ENCODE measurements around the gene MAVS.
"Not testable (repeated sequence)": the region's sequence is repeated elsewhere in the genome, so short reads cannot be mapped to it uniquely, and the experiment has no call there.

MAVS gene

DNA sequence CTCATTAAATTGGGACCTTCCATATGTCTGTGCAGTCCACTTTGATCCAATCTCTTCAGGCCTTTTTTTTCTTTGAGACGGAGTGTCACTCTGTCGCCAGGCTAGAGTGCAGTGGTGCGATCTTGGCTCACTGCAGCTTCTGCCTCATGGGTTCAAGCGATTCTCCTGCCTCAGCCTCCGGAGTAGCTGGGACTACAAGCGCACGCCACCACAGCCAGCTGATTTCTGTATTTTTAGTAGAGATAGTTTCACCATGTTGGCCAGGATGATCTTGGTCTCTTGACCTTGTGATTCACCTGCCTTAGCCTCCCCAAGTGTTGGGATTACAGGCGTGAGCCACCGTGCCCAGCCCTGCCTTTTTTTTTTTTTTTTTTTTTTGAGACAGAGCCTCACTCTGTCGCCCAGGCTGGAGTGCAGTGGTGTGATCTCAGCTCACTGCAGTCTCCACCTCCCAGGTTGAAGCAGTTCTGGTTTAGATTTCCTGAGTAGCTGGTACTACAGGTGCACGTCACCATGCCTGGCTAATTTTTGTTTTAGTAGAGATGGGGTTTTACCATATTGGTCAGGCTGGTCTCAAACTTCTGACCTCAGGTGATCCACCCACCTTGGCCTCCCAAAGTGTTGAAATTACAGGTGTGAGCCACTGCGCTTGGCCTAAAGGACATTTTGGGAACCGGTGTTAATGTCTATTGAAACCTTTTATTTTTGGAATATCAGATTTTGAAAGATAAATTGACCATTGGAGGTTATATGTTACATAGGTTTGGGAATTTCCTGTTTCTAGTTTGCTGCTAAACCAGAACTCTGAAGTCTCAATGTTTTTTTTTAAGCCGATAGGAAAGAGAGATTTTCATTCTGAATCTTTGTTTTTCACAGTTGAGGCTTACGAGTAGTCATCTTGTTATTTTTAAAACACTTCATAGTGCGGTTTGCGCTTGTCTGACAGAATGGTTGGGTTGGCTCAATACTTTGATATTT lies 60.4 kb downstream of the MAVS start:
- in situ Hi-C loops (cut with HindIII; ENCODE audit: low sequenced_read_pairs), result not testable (repeated sequence)

- in situ Hi-C loops (cut with HindIII; ENCODE audit: low sequenced_read_pairs), result no loop called here
Observed at GRCh38 chr20:3908667-3909066, 62.0 kb downstream of the MAVS start.

GRCh38 chr20:3909952-3910366 lies 63.3 kb downstream of the MAVS start:
- in situ Hi-C loops (cut with HindIII; ENCODE audit: low sequenced_read_pairs), result no loop called here

GRCh38 chr20:3910853-3911252 lies 64.2 kb downstream of the MAVS start:
- in situ Hi-C loops (cut with HindIII; ENCODE audit: low sequenced_read_pairs), result no loop called here

GRCh38 chr20:3911956-3912355 lies 65.3 kb downstream of the MAVS start:
- in situ Hi-C loops (cut with HindIII; ENCODE audit: low sequenced_read_pairs), result no loop called here

DNA sequence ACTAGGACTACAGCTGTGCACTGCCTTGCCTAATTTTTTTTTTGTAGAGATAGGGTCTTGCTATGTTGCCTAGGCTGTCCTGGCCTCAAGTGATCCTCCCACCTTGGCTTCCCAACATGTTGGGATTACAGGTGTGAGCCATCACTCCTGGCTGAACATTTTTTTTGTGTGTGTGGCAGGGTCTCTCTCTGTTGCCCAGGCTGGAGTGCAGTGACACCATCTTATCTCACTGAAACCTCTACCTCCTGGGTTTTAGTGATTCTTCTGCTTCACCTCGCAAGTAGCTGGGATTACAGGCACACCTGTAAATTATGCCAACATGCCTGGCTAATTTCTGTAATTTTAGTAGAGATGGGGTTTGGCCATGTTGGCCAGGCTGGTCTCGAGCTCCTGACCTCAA lies 67.8 kb downstream of the MAVS start:
- in situ Hi-C loops (cut with HindIII; ENCODE audit: low sequenced_read_pairs), result no loop called here

DNA sequence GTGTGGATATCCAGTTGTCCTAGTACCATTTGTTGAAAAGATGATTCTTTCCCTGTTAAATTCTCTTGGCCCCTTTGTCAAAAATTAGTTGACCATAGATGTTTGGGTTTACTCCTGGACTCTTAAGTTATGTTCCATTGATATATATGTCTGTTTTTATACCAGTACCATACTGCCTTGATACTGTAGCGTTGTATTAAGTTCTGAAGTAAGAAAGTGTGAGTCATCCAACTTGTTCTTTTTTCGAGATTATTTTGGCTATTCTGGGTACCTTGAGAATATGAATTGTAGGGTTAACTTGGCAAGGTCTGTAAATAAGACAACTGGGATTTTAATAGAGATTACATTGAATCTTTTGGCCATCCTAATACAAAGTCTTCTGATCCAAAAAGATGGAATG lies 69.1 kb downstream of the MAVS start:
- in situ Hi-C loops (cut with HindIII; ENCODE audit: low sequenced_read_pairs), result no loop called here

DNA sequence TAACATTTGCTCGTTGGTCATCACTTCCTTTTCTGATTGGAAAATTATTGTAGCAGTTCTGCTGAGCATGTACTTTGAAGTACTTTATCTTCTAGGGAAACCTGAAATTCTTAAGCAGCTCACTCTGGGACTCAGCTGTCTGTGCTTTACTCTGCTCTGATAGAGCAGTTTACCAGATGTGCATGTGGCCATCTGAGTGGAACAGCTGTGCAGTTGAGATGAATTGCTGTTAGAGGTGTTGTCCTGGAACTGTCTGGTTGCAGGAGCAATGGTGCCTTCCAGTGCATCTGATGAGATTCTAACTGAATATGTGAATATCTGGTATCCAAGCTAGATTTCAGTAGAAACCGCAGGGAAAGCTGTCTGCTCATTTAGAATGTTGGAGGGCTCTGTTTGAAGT lies 69.7 kb downstream of the MAVS start:
- in situ Hi-C loops (cut with HindIII; ENCODE audit: low sequenced_read_pairs), result no loop called here

DNA sequence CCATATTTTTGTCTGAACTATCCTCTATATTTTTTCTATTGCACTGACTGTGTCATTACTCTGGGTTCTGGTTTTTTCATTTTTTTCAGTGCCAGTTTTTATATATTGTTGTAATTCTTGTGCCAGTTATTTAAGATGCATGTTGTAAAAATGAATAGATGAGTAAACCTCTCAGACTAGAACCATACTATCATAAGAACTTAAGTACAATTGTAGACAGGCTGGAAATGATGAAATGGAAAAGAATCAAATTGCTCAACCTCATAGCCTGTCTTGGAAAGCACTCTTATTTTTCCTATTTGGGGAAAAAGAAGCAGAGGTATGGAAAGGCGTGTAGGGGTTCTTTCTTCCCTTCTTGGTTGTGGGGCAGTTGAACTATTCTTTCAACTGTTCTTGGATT lies 72.7 kb downstream of the MAVS start:
- in situ Hi-C loops (cut with HindIII; ENCODE audit: low sequenced_read_pairs), result no loop called here

- in situ Hi-C loops (cut with HindIII; ENCODE audit: low sequenced_read_pairs), result loop anchor here (5.0 kb wide), 1 partner anchor 85 kb away; no protein-coding TSS in a partner anchor
Observed at GRCh38 chr20:3922223-3922982, 75.8 kb downstream of the MAVS start.

DNA sequence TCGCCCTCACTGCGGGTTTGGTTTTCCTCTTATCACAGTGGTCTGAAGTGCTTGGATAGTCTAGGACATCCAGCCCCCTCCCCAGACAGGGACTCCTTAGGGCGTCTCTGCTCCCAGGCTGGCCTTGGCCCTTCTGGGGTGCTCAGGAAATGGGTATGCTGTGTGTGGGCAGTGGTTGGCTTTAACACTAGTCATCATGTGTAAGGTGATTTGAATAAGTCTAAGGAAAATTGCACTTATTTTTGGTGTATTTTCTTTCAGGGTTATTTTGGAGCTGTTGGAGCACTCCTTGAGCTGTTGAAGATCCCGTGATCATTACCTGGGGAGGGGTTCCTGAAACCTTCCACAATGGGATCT lies 76.3 kb downstream of the MAVS start:
- in situ Hi-C loops (cut with HindIII; ENCODE audit: low sequenced_read_pairs), result loop anchor here (5.0 kb wide), 1 partner anchor 84 kb away; no protein-coding TSS in a partner anchor

- in situ Hi-C loops (cut with HindIII; ENCODE audit: low sequenced_read_pairs), result loop anchor here (5.0 kb wide), 1 partner anchor 83 kb away; no protein-coding TSS in a partner anchor
Observed at GRCh38 chr20:3923818-3924217, 77.2 kb downstream of the MAVS start.

- in situ Hi-C loops (cut with HindIII; ENCODE audit: low sequenced_read_pairs), result loop anchor here (5.0 kb wide), 1 partner anchor 83 kb away; no protein-coding TSS in a partner anchor
Observed at GRCh38 chr20:3924304-3925112, 77.9 kb downstream of the MAVS start.

GRCh38 chr20:3925113-3925695 lies 78.6 kb downstream of the MAVS start:
- in situ Hi-C loops (cut with HindIII; ENCODE audit: low sequenced_read_pairs), result no loop called here
